GM13976 (cell line): Measurements from ENCODE around the gene METTL27.

ENCODE experiments used
- DNase-seq: peaks from one replicate; pipeline ENCODE4 v3.0.0; 2012; ENCODE audit warnings: low spot score
- in situ Hi-C: fragments of 300-500 bp; cut with MboI; formaldehyde crosslinking; loops from one replicate; pipeline ENCODE4 v1.12.0; 2022; ENCODE audit warnings: low sequenced_read_pairs, mixed read lengths, inconsistent platforms; ENCODE audit not compliant: unreplicated experiment
- TF ChIP-seq, protein P1 (sequence below): IDR thresholded peaks from 2 replicates; pipeline ENCODE4 v1.5.1; 2012; ENCODE audit warnings: borderline replicate concordance, mild to moderate bottlenecking; ENCODE audit not compliant: insufficient read depth; ENCODE audit errors: extremely low read depth, missing control alignments, control extremely low read depth

Gene METTL27

DNA sequence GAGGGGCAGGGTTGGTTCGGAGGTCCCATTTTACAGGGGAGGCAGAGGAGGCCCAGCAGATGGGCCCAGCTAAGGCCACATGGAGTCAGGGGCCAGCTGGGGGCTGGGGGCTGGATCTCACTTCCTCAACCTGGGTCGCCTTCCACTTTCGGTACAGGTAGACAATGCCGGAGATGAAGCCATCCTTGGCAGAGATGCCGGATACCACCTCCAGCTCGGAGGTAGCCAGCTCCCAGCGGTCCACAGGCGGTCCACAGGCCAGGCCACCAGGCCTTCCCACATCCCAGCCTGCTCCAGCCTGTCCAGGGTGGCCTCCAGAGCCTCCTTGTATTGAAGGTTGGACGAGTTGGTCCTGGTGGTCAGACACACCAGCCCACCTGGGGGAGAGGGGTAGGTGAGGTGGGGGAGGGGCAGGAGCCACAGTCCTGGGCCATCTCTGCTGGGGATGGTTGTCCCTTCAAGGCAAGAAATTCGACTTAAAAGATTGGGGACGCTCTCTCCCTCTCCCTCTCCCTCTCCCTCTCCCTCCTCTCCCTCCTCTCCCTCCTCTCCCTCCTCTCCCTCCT is 7.6 kb downstream of the METTL27 start:
- in situ Hi-C loops = no loop called here
- TF ChIP-seq, protein P1, sequence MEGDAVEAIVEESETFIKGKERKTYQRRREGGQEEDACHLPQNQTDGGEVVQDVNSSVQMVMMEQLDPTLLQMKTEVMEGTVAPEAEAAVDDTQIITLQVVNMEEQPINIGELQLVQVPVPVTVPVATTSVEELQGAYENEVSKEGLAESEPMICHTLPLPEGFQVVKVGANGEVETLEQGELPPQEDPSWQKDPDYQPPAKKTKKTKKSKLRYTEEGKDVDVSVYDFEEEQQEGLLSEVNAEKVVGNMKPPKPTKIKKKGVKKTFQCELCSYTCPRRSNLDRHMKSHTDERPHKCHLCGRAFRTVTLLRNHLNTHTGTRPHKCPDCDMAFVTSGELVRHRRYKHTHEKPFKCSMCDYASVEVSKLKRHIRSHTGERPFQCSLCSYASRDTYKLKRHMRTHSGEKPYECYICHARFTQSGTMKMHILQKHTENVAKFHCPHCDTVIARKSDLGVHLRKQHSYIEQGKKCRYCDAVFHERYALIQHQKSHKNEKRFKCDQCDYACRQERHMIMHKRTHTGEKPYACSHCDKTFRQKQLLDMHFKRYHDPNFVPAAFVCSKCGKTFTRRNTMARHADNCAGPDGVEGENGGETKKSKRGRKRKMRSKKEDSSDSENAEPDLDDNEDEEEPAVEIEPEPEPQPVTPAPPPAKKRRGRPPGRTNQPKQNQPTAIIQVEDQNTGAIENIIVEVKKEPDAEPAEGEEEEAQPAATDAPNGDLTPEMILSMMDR = no peak
- DNase-seq = peak; percentile 13

DNA sequence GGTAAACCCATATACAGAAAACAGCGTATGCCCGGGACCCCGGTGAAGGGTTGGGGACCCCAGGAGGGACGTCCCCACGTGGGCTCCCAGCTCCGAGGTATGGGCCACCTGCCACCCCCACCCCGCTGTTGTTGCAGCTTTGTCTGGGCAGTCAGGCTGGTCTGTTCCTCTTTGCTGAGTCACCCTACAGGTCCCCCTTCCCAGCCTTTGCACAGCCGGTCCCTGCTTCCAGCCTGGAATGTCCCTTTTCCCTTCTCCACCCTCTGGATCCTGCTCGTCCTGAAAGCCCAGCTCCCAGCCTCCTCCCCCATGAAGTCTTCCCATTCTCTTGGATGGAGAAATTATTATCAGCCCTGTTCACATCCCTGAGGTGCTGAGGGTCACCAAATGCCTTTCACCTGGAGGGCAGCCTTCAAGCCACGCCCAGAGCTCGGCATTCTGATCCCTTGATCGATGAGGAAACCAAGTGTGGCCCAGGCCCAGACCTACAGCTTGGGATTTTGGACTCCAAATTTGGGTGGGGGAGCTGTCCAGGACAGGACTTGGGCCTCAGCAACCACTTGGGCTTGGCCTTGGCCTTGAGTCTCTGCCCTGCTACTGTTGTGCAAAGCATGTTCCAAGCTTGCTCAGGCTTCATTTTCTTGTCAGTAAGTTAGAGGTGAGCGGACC is 8.9 kb downstream of the METTL27 start:
- DNase-seq = peak; percentile 32
- TF ChIP-seq, protein P1 = no peak
- in situ Hi-C loops = no loop called here

DNA sequence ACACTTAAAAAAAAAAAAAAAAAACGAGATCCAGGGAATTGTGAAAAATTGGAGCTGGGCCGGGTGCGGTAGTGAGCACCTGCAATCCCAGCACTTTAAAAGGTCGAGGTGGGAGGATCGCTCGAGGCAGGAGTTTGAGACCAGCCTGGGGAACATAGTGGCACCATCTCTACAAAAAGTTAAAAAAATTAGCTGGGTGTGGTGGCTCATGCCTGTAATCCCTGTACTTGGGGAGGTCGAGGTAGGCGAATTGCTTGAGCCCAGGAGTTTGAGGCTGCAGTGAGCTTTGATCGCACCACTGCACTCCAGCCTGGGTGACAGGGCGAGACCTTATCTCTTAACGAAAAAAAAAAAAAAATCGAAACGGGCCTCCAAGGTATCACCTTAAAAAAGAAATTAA is 9.5 kb downstream of the METTL27 start:
- DNase-seq = no peak
- TF ChIP-seq, protein P1 = no peak
- in situ Hi-C loops = no loop called here

DNA sequence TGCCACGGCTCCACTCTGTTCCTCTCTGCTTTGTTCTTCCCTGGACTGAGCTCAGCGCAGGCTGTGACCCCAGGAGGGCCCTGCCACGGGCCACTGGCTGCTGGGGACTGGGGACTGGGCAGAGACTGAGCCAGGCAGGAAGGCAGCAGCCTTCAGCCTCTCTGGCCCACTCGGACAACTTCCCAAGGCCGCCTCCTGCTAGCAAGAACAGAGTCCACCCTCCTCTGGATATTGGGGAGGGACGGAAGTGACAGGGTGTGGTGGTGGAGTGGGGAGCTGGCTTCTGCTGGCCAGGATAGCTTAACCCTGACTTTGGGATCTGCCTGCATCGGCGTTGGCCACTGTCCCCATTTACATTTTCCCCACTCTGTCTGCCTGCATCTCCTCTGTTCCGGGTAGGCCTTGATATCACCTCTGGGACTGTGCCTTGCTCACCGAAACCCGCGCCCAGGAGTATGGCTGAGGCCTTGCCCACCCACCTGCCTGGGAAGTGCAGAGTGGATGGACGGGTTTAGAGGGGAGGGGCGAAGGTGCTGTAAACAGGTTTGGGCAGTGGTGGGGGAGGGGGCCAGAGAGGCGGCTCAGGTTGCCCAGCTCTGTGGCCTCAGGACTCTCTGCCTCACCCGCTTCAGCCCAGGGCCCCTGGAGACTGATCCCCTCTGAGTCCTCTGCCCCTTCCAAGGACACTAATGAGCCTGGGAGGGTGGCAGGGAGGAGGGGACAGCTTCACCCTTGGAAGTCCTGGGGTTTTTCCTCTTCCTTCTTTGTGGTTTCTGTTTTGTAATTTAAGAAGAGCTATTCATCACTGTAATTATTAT is 10.3 kb downstream of the METTL27 start:
- peak; percentile 14 for DNase-seq
- in situ Hi-C loops = no loop called here
- TF ChIP-seq, protein P1 = no peak

DNA sequence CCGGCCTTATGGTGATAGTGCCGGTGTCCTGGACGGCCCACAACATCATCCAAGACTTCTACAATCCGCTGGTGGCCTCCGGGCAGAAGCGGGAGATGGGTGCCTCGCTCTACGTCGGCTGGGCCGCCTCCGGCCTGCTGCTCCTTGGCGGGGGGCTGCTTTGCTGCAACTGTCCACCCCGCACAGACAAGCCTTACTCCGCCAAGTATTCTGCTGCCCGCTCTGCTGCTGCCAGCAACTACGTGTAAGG is 10.8 kb downstream of the METTL27 start:
- TF ChIP-seq, protein P1 = no peak
- in situ Hi-C loops = no loop called here
- DNase-seq = no peak

DNA sequence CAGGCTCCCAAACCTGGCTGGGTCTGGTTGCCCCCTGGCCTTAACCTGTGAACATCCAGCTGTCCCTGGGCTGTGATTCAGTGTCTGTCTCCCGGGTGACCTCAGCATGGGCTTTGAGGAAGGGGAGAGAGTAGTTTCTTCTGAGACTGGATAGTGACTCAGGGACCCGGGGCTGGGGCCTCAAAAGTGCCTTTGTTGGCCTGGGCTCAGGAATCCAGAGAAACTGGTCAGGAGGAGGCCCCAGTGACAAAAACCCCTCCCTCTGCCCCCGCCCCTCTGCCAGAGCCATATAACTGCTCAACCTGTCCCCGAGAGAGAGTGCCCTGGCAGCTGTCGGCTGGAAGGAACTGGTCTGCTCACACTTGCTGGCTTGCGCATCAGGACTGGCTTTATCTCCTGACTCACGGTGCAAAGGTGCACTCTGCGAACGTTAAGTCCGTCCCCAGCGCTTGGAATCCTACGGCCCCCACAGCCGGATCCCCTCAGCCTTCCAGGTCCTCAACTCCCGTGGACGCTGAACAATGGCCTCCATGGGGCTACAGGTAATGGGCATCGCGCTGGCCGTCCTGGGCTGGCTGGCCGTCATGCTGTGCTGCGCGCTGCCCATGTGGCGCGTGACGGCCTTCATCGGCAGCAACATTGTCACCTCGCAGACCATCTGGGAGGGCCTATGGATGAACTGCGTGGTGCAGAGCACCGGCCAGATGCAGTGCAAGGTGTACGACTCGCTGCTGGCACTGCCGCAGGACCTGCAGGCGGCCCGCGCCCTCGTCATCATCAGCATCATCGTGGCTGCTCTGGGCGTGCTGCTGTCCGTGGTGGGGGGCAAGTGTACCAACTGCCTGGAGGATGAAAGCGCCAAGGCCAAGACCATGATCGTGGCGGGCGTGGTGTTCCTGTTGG is 11.4 kb downstream of the METTL27 start, which contains the start of gene CLDN4:
Gene CLDN4 (plus strand): TSS at position 316 of the 903 bp plus-strand sequence. CDS start 206 bp downstream, at position 522.
- no peak for DNase-seq
- TF ChIP-seq, protein P1 = no peak
- in situ Hi-C loops = no loop called here
